GM12878 (cell line): ENCODE results near the gene PATZ1. TPM values are rescaled to one million over a fixed set of nuclear protein-coding genes. Genes with fewer than 3 reads are reported as not detected.
A peak's percentile ranks its signal among the peaks of the same experiment; 100 is the strongest.

Experiments used
- CHD2 ChIP-seq: IDR thresholded peaks from 2 replicates; pipeline ENCODE4 v1.6.1; 2011; ENCODE audit warnings: low read depth, low read length, improper control_type of control experiment, borderline replicate concordance
- CHD4 ChIP-seq: fragments of 200-600 bp; sonication (generic); IDR thresholded peaks from 2 replicates; pipeline ENCODE4 v1.6.1; 2016; ENCODE audit warnings: mild to moderate bottlenecking
- FOS ChIP-seq: IDR thresholded peaks from 3 replicates; pipeline ENCODE4 v1.6.1; 2011; ENCODE audit warnings: borderline replicate concordance; ENCODE audit not compliant: insufficient read length; ENCODE audit errors: extremely low read depth
- IKZF1 ChIP-seq: fragments of 450-650 bp; conservative IDR thresholded peaks from 2 replicates; pipeline ENCODE4 v1.6.1; 2017; ENCODE audit warnings: antibody characterized with exemption, mild to moderate bottlenecking
- MTA3 ChIP-seq: IDR thresholded peaks from 2 replicates; pipeline ENCODE4 v1.6.1; 2012; ENCODE audit warnings: low read length, inconsistent platforms, borderline replicate concordance
- NBN ChIP-seq: fragments of 450-650 bp; IDR thresholded peaks from 2 replicates; pipeline ENCODE4 v1.6.1; 2016
- RB1 ChIP-seq: fragments of 450-650 bp; formaldehyde crosslinking; IDR thresholded peaks from 2 replicates; pipeline ENCODE4 v1.6.1; 2017; ENCODE audit warnings: mild to moderate bottlenecking, borderline replicate concordance
- RCOR1 ChIP-seq: conservative IDR thresholded peaks from 2 replicates; pipeline ENCODE4 v1.6.1; 2012; ENCODE audit warnings: low read depth, low read length, improper control_type of control experiment
- STAT3 ChIP-seq: IDR thresholded peaks from 2 replicates; pipeline ENCODE4 v1.6.1; 2011; ENCODE audit warnings: low read depth, low read length, improper control_type of control experiment
- TCF3 ChIP-seq: IDR thresholded peaks from 2 replicates; pipeline ENCODE4 v1.6.1; 2012; ENCODE audit warnings: low read depth, mild to moderate bottlenecking, low read length, borderline replicate concordance; ENCODE audit not compliant: insufficient read depth
- ZNF24 ChIP-seq: fragments of 450-650 bp; IDR thresholded peaks from 2 replicates; pipeline ENCODE4 v1.6.1; 2017; ENCODE audit warnings: antibody characterized with exemption, mild to moderate bottlenecking
- ZNF384 ChIP-seq: IDR thresholded peaks from 2 replicates; pipeline ENCODE4 v1.6.1; 2012; ENCODE audit warnings: low read depth, mild to moderate bottlenecking, low read length, improper control_type of control experiment, borderline replicate concordance
- ZNF622 ChIP-seq: fragments of 450-650 bp; IDR thresholded peaks from 2 replicates; pipeline ENCODE4 v1.6.1; 2017; ENCODE audit warnings: mild to moderate bottlenecking, inconsistent platforms
- ZSCAN29 ChIP-seq: fragments of 450-650 bp; IDR thresholded peaks from 2 replicates; pipeline ENCODE4 v1.6.1; 2017; ENCODE audit warnings: mild to moderate bottlenecking, moderate library complexity
- polyA plus RNA-seq, 11 experiments: library from polyadenylated mRNA; depleted of rRNA in 4 of 11; unstranded in 6 of 11; stranded (reverse) in 5 of 11; fragments of >200 nt; fragmentation: Nextera tagmentation in 4 of 11; fragmentation: Illumina TruSeq in 1 of 11; extraction: Ambion mirVana in 4 of 11; extraction: Trizol in 1 of 11; gene quantifications; 1 replicate in 1 of 11; 2 replicates in 10 of 11; pipeline versions ENCODE4 v1.2.1 to v1.2.3, GENCODE V29; 2011 to 2016; ENCODE audit warnings: inconsistent platforms in 2 of 11, missing spikeins in 2 of 11, low read depth in 1 of 11
- total RNA-seq, 4 experiments: library from RNA; depleted of rRNA in 3 of 4; stranded (reverse); fragments of >200 nt in 3 of 4; fragmentation: Illumina TruSeq in 1 of 4; extraction: Trizol in 1 of 4; gene quantifications; 2 replicates each; pipeline versions ENCODE4 v1.2.1 to v1.2.3, GENCODE V29; 2013 to 2021
- TF ChIP-seq, protein P1 (sequence below): fragments of 450-650 bp; formaldehyde crosslinking; IDR thresholded peaks from 2 replicates; pipeline ENCODE4 v1.4.0; 2022; ENCODE audit warnings: mild to moderate bottlenecking, moderate library complexity
- TF ChIP-seq, protein P2 (sequence below): fragments of 450-650 bp; IDR thresholded peaks from 2 replicates; pipeline ENCODE4 v1.6.1; 2017; ENCODE audit warnings: borderline replicate concordance
- TF ChIP-seq, protein P3 (sequence below): IDR thresholded peaks from 2 replicates; pipeline ENCODE4 v1.6.1; 2011; ENCODE audit warnings: mild to moderate bottlenecking, low read depth, low read length, moderate library complexity; ENCODE audit not compliant: insufficient replicate concordance
- TF ChIP-seq, protein P4 (sequence below): fragments of 450-650 bp; conservative IDR thresholded peaks from 2 replicates; pipeline ENCODE4 v1.6.1; 2017; ENCODE audit warnings: mild to moderate bottlenecking, moderate library complexity

Gene PATZ1
- total and polyA plus RNA-seq, 10 of the 15 experiments (the other 5 are each of a cell fraction or from before 2014, with no cell fraction given): 3.6 to 32.7 (median 13.9) TPM

DNA sequence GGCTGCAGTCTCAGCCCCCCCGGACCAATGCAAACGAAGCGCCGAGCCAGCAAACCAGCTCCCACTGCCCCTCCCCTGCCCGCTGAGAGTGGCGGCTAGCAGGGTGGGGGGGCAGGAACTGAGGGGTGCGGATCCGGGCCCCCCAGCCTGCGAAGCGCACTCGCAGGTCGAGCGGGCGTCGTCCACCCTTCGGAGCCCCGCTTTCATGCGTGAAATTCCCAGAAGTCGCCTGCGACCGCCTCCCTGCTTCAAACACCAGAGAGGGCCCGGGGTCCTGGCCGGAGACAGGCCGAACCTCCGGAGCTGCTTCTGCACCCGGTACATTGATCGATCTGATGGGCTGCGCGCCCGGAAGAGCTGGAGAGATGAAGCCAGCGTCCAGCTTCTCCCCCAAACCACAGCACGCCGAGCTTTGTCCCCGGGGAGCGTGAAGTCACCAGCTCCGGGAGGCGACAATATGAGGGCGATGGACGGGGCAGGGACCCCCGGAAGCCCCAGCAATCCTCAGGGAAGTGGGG, 646 bp upstream of the PATZ1 start (continued):
- no peak for TF ChIP-seq FOS
- TF ChIP-seq, protein P1, sequence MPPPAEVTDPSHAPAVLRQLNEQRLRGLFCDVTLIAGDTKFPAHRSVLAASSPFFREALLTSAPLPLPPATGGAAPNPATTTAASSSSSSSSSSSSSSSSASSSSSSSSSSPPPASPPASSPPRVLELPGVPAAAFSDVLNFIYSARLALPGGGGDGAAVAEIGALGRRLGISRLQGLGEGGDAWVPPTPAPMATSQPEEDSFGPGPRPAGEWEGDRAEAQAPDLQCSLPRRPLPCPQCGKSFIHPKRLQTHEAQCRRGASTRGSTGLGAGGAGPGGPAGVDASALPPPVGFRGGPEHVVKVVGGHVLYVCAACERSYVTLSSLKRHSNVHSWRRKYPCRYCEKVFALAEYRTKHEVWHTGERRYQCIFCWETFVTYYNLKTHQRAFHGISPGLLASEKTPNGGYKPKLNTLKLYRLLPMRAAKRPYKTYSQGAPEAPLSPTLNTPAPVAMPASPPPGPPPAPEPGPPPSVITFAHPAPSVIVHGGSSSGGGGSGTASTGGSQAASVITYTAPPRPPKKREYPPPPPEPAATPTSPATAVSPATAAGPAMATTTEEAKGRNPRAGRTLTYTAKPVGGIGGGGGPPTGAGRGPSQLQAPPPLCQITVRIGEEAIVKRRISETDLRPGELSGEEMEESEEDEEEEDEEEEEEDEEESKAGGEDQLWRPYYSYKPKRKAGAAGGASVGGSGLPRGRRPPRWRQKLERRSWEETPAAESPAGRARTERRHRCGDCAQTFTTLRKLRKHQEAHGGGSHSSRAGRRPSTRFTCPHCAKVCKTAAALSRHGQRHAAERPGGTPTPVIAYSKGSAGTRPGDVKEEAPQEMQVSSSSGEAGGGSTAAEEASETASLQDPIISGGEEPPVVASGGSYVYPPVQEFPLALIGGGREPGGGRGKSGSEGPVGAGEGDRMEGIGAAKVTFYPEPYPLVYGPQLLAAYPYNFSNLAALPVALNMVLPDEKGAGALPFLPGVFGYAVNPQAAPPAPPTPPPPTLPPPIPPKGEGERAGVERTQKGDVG (CRISPR knock-in tag): no peak
- TF ChIP-seq RCOR1: 0 out of 2 replicates have a peak, but pooled peaks have one; percentile 22
- no peak for TF ChIP-seq ZNF24
- TF ChIP-seq, protein P2, sequence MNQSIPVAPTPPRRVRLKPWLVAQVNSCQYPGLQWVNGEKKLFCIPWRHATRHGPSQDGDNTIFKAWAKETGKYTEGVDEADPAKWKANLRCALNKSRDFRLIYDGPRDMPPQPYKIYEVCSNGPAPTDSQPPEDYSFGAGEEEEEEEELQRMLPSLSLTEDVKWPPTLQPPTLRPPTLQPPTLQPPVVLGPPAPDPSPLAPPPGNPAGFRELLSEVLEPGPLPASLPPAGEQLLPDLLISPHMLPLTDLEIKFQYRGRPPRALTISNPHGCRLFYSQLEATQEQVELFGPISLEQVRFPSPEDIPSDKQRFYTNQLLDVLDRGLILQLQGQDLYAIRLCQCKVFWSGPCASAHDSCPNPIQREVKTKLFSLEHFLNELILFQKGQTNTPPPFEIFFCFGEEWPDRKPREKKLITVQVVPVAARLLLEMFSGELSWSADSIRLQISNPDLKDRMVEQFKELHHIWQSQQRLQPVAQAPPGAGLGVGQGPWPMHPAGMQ: no peak
- no peak for TF ChIP-seq ZNF384
- peak; percentile 23; the same call in 1 of the 2 replicates for TF ChIP-seq NBN
- no peak for TF ChIP-seq STAT3
- TF ChIP-seq, protein P3, sequence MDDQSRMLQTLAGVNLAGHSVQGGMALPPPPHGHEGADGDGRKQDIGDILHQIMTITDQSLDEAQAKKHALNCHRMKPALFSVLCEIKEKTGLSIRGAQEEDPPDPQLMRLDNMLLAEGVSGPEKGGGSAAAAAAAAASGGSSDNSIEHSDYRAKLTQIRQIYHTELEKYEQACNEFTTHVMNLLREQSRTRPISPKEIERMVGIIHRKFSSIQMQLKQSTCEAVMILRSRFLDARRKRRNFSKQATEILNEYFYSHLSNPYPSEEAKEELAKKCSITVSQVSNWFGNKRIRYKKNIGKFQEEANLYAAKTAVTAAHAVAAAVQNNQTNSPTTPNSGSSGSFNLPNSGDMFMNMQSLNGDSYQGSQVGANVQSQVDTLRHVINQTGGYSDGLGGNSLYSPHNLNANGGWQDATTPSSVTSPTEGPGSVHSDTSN: peak; percentile 19
- no peak for TF ChIP-seq CHD4
- TF ChIP-seq, protein P4, sequence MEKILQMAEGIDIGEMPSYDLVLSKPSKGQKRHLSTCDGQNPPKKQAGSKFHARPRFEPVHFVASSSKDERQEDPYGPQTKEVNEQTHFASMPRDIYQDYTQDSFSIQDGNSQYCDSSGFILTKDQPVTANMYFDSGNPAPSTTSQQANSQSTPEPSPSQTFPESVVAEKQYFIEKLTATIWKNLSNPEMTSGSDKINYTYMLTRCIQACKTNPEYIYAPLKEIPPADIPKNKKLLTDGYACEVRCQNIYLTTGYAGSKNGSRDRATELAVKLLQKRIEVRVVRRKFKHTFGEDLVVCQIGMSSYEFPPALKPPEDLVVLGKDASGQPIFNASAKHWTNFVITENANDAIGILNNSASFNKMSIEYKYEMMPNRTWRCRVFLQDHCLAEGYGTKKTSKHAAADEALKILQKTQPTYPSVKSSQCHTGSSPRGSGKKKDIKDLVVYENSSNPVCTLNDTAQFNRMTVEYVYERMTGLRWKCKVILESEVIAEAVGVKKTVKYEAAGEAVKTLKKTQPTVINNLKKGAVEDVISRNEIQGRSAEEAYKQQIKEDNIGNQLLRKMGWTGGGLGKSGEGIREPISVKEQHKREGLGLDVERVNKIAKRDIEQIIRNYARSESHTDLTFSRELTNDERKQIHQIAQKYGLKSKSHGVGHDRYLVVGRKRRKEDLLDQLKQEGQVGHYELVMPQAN: 0 out of 2 replicates have a peak, but pooled peaks have one; percentile 17
- TF ChIP-seq RB1: peak; percentile 19; the same call in 1 of the 2 replicates
- 0 out of 2 replicates have a peak, but pooled peaks have one; percentile 24 for TF ChIP-seq CHD2
- no peak for TF ChIP-seq ZNF622
- TF ChIP-seq TCF3: no peak
- TF ChIP-seq ZSCAN29: no peak
- TF ChIP-seq MTA3: no peak
- no peak for TF ChIP-seq IKZF1
